PC-3 (cell line): ENCODE data around the gene TSPAN33. TPM values are rescaled to one million over a fixed set of nuclear protein-coding genes. Genes with fewer than 3 reads are reported as not detected.

Experiments
- ATAC-seq: fragments of 200-7000 bp; cut with Tn5 transposase; 2 replicates; pipeline ENCODE4 v1.9.1; 2020; ENCODE audit warnings: mild to moderate bottlenecking, moderate library complexity
- BruUV-seq: library from RNA; stranded (reverse); fragments of 400-500 nt; replicated peaks from 2 replicates; lab custom pipeline; 2021; lab: Mats Ljungman, UMichigan
- CTCF ChIA-PET: fragments of 300-600 bp; sonication (Branson Sonifier 250); formaldehyde crosslinking; loops from one replicate; lab custom pipeline; 2022; ENCODE audit warnings: antibody characterized with exemption; lab: Charles Lee
- POLR2A ChIA-PET: fragments of 300-600 bp; sonication (Branson Sonifier 250); formaldehyde crosslinking; loops from one replicate; lab custom pipeline; 2022; ENCODE audit warnings: antibody characterized with exemption; ENCODE audit not compliant: unreplicated experiment; lab: Charles Lee
- DNase-seq: peaks from one replicate; pipeline ENCODE4 v3.0.0-alpha.2; 2015
- H2AFZ ChIP-seq: fragments of 300-600 bp; sonication (generic); 2 replicates; pipeline ENCODE4 v1.6.0; 2016; ENCODE audit warnings: antibody characterized with exemption, low read length
- H3F3A ChIP-seq: fragments of 300-600 bp; sonication (generic); one replicate; pipeline ENCODE4 v1.6.0; 2017; ENCODE audit warnings: antibody characterized with exemption, low read length, control low read depth, mild to moderate bottlenecking; ENCODE audit not compliant: unreplicated experiment
- H3K27ac ChIP-seq: fragments of 300-600 bp; sonication (generic); 2 replicates; pipeline ENCODE4 v1.5.1; 2016; ENCODE audit warnings: mild to moderate bottlenecking, low read length
- H3K27me3 ChIP-seq: fragments of 300-600 bp; sonication (generic); 2 replicates; pipeline ENCODE4 v1.6.1; 2016; ENCODE audit warnings: low read length, mixed read lengths
- H3K36me3 ChIP-seq: fragments of 300-600 bp; sonication (generic); 2 replicates; pipeline ENCODE4 v1.6.1; 2016; ENCODE audit warnings: low read depth, mixed run types, low read length, mixed read lengths
- H3K4me1 ChIP-seq: fragments of 300-600 bp; sonication (generic); 2 replicates; pipeline ENCODE4 v1.5.1; 2016; ENCODE audit warnings: low read length; ENCODE audit not compliant: insufficient read depth
- H3K4me2 ChIP-seq: fragments of 300-600 bp; sonication (generic); 2 replicates; pipeline ENCODE4 v1.6.0; 2016; ENCODE audit warnings: low read length
- H3K4me3 ChIP-seq: fragments of 300-600 bp; sonication (generic); 2 replicates; pipeline ENCODE4 v1.5.1; 2016; ENCODE audit warnings: mild to moderate bottlenecking, low read length, mixed read lengths
- H3K79me2 ChIP-seq: fragments of 300-600 bp; sonication (generic); 2 replicates; pipeline ENCODE4 v1.6.1; 2017; ENCODE audit warnings: low read length, mixed read lengths
- H3K9ac ChIP-seq: fragments of 300-600 bp; sonication (generic); 2 replicates; pipeline ENCODE4 v1.6.0; 2016; ENCODE audit warnings: mild to moderate bottlenecking, low read length
- H3K9me2 ChIP-seq: fragments of 300-600 bp; sonication (generic); replicated peaks from 2 replicates; pipeline ENCODE4 v1.6.1; 2016; ENCODE audit warnings: mixed run types, low read length, mixed read lengths
- H3K9me3 ChIP-seq: fragments of 300-600 bp; sonication (generic); 2 replicates; pipeline ENCODE4 v1.6.1; 2016; ENCODE audit warnings: low read length, mixed read lengths
- H4K20me1 ChIP-seq: fragments of 300-600 bp; sonication (generic); 2 replicates; pipeline ENCODE4 v1.6.1; 2016; ENCODE audit warnings: low read length, mixed read lengths
- EZH2 ChIP-seq: fragments of 300-600 bp; sonication (generic); IDR thresholded peaks from one replicate; pipeline ENCODE4 v1.6.1; 2017; ENCODE audit warnings: antibody characterized with exemption, mild to moderate bottlenecking, low read length; ENCODE audit not compliant: unreplicated experiment
- EZH2phosphoT487 ChIP-seq: fragments of 300-600 bp; sonication (generic); IDR thresholded peaks from 2 replicates; pipeline ENCODE4 v1.6.1; 2018; ENCODE audit warnings: mild to moderate bottlenecking, antibody characterized with exemption, low read length, borderline replicate concordance
- intact Hi-C: fragments of 100-400 bp; cut with micrococcal nuclease; formaldehyde crosslinking; loops from 2 replicates; pipeline ENCODE4 v1.9.0; 2023
- total RNA-seq: library from RNA; depleted of rRNA; stranded (reverse); fragments of >200 nt; gene quantifications from 2 replicates; pipeline ENCODE4 v1.2.3, GENCODE V29; 2014
- TF ChIP-seq, protein P1 (sequence below): fragments of 300-600 bp; sonication (generic); conservative IDR thresholded peaks from 2 replicates; pipeline ENCODE4 v1.5.1; 2017; ENCODE audit warnings: antibody characterized with exemption, low read depth, mild to moderate bottlenecking, low read length

Gene TSPAN33
- total RNA-seq, 1 experiment from 2014 or later, result 23.7 TPM

DNA sequence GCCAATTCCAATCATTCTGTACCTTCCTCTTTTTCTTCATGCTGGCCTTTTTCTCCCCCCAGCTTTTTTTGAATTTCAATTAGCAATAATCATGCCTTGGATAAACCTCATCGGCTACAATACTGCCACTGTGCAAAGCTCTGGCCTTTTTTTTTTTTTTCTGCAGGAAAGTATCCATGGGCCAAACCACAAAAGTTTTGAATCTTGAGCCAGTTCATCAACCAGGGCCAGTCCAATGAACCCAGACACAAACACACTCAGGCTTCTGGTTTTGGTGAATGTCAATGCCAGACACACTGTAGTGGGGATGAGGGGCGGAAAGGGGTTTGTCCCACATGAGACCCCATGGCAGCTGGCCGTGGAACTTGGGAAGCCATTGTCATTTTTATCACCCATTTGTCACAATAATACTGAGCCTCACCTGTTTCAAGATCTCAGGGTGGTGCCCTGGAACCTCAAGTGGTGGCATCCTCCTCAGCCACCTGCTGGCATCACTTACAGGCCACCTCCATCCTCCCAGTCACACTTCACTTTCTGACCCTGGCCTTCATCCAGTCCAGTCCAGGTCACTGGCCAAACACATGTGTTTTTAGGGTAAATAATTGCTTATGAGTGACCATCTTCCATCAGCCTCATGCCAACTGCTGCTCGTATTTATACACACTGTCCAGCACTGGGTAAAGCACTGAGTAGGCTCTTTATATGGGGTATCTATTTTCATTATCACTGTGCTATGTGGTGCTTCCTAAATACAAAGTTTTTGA, 40.8 kb upstream of the TSPAN33 start:
- no peak for TF ChIP-seq EZH2
- no peak for TF ChIP-seq EZH2phosphoT487
- TF ChIP-seq, protein P1, sequence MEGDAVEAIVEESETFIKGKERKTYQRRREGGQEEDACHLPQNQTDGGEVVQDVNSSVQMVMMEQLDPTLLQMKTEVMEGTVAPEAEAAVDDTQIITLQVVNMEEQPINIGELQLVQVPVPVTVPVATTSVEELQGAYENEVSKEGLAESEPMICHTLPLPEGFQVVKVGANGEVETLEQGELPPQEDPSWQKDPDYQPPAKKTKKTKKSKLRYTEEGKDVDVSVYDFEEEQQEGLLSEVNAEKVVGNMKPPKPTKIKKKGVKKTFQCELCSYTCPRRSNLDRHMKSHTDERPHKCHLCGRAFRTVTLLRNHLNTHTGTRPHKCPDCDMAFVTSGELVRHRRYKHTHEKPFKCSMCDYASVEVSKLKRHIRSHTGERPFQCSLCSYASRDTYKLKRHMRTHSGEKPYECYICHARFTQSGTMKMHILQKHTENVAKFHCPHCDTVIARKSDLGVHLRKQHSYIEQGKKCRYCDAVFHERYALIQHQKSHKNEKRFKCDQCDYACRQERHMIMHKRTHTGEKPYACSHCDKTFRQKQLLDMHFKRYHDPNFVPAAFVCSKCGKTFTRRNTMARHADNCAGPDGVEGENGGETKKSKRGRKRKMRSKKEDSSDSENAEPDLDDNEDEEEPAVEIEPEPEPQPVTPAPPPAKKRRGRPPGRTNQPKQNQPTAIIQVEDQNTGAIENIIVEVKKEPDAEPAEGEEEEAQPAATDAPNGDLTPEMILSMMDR, result no peak
- Histone ChIP-seq H3K27me3 (no peaks in the 10 kb centered on the region), H3K4me2 (no peak overlapping the region), H4K20me1 (no peaks in the 10 kb centered on the region), H3K9ac (no peak overlapping the region), H3K9me2 (no peaks in the 10 kb centered on the region), H3K4me1 (no peaks in the 10 kb centered on the region), H3F3A (no peaks in the 10 kb centered on the region), H3K79me2 (no peaks in the 10 kb centered on the region), H3K9me3 (no peaks in the 10 kb centered on the region), H3K4me3 (no peak overlapping the region), H3K36me3 (no peaks in the 10 kb centered on the region), H3K27ac (no peak overlapping the region), H2AFZ (no peak overlapping the region)
- ATAC-seq (no peak), DNase-seq (no peak)
- POLR2A ChIA-PET, result no interaction called here
- intact Hi-C loops, result no loop called here
- CTCF ChIA-PET, result no interaction called here
- no TSS peak for BruUV-seq

DNA sequence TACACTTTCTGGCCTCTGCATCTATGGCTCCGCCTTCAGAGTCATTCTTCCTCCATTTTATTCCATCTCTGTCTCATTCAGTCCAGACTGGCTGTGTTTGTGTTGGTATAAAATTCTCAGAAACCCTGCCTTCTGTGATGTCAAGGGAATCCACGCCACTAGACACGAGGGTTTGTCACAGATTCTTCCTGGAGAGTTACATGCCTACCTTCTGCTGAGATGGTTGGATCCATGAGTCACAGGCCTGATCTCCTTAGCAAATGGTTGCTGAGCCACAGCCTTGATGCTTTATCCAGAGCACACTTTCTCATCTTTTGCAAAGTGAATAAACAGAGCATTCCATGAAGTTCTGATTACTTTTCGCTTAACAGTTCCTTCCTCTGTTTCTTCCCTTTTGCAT, 35.9 kb upstream of the TSPAN33 start:
- Histone ChIP-seq H3K4me2 (no peak overlapping the region), H3K9ac (no peak overlapping the region), H3K4me1 (no peaks in the 10 kb centered on the region; the same call in 1 of the 2 replicates), H3K79me2 (no peaks in the 10 kb centered on the region), H3K27me3 (no peaks in the 10 kb centered on the region), H3K4me3 (no peak overlapping the region), H3K9me2 (no peaks in the 10 kb centered on the region), H4K20me1 (no peaks in the 10 kb centered on the region), H3K9me3 (no peaks in the 10 kb centered on the region), H3K36me3 (no peaks in the 10 kb centered on the region), H2AFZ (no peak overlapping the region), H3K27ac (no peak overlapping the region), H3F3A (no peaks in the 10 kb centered on the region)
- DNase-seq, result no peak
- ATAC-seq, result no peak
- TF ChIP-seq, protein P1, result no peak
- TF ChIP-seq EZH2, result no peak
- no peak for TF ChIP-seq EZH2phosphoT487
- CTCF ChIA-PET, result no interaction called here
- no TSS peak for BruUV-seq
- POLR2A ChIA-PET, result no interaction called here
- intact Hi-C loops, result no loop called here
